NCI-H128 (cell line): ENCODE measurements around the gene CP.
"Not testable (repeated sequence)": the region's sequence is repeated elsewhere in the genome, so short reads cannot be mapped to it uniquely, and the experiment has no call there.

Experiments used
- DNase-seq: peaks from one replicate; lab custom pipeline; 2025; ENCODE audit not compliant: unreplicated experiment; lab: John Stamatoyannopoulos, UW

CP gene

DNA sequence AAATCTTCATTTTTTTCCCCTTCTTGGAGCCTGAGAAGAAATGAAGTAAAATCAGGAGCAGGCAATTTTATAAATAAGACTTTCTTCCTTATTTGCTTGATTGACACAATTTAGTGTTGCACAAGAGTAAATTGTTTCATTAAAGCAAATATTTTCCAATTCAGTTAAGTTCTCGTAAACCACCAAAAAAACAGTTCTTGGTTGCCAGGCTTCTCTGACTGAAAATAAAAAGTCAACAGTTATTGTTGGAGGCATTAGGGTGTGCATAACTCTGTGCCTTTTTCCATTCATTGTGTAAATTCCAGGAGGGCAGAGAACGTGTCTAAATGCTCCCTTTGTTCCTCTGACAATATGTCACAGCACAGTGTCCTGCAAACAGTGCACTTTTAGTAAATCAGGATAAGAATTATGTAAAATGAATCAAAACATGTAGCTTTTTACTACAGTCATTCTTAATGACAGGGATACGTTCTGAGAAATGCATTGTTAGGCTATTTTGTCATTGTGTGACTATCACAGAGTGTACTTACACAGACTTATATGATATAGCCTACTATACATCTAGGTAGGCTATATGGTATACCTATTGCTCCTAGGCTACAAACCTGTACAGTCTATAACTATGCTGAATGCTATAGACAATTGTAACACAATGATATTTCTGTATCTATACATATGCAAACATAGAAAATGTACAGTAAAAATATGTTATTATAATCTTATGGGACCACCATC is at the start of gene CP:
Gene CP, minus strand, starts transcription at position 47 of the 735 bp plus-strand sequence. Its CDS starts 37 bp downstream, at position 10.
- DNase-seq = no peak

DNA sequence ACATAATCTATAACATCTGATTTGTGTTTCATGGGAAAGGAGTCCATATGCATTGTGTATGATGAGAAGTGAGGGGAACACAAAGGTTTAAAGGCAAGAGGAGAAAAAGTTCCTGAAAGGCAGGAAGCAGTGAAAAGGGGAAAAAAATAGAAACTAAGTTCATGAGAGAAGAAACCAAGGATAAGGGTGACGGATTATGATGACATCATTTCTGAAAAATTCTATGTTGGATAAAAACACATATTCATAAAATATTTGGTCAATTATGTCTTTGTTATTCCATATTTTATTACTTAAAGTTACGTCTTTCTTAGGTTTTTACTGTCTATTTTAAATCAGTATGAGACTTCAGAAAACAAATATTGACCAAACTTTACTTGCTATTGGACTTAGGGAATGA is 48.6 kb upstream of the CP start:
- DNase-seq = no peak

DNA sequence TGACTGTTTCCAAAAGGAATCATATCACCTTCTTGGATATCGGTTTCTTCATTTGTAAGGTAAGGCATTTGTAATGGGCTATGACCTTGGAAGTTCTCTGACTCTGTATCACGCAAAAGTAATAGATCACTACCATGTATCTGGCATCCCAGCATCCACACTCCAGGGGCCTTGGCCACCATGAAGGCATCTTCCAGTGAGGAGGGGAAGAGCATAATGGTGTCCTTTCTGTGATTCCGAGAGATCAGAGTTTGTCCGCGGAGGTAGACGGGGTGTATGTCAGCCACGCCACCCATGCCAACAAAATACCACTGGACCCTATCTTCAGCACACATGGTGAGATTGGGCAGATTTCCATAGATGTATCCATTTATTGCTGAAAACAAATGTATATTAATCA is 48.1 kb upstream of the CP start:
- DNase-seq = no peak

DNA sequence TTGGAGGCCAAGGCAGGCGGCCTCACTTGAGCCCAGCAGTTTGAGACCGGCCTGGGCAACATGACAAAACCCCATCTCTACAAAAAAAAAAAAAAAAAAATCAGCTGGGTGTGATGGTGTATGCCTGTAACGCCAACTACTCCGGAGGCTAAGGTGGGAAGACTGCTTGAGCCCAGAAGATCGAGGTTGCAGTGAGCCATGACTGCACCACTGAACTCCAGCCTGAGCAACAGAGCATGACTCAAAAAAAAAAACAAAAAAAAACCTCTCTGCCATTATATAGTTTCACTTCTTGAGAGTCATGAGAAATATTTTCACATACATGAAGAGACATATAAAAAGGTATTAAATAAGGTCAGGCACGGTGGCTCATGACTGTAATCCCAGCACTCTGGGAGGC is 45.9 kb upstream of the CP start:
- DNase-seq = no peak

DNA sequence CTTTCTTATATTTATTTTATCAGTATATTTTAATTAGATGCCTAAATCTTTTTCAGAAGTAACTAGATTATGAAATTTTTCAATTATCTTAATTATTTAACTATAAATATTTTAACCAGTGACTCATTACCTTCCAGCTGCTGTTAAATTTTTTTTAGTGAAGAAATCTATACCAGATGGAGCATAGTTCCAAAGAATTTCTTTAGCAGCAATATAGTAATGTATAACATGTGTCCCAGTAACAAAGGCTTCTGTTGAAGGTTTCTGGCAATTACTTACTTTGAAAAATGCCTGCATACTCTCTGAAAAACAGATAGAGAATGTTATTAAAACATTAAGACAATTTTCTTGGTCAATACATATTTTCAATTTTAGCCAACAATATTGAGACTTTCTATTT is 45.1 kb upstream of the CP start:
- no peak for DNase-seq

DNA sequence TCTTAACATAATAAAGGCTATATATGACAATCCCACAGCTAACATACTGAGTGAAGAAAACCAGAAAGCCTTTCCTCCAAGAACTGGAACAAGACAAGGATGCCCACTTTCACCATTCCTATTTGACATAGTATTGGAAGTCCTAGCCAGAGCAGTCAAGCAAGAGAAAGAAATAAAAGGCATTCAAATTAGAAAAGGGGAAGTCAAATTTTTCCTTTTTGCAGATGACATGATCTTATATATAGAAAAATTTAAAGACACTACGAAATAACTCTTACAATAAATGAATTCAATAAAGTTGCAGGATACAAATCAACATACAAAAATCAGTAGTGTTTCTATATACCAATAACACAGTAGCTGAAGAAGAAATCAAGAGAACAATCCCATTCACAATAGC is 42.2 kb upstream of the CP start:
- no peak for DNase-seq

DNA sequence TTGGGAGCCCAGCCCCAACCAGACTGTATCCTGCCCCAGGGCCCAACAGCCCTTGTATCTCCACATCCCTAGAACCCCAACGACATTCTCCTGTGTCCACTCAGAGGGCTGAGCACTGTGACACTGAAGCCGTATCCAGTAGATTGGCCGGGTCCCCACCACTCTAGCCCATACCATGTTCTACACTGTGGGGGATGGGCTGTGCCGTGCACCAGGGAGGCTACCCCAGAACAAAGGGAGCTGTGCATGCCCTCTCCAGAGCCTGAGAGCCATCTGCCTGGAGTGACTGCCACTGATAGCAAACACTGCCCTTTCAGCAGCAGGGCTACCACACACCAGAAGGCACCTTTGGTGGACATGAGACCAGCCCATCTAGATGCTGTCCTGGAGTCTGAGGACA is 37.1 kb upstream of the CP start:
- no peak for DNase-seq

DNA sequence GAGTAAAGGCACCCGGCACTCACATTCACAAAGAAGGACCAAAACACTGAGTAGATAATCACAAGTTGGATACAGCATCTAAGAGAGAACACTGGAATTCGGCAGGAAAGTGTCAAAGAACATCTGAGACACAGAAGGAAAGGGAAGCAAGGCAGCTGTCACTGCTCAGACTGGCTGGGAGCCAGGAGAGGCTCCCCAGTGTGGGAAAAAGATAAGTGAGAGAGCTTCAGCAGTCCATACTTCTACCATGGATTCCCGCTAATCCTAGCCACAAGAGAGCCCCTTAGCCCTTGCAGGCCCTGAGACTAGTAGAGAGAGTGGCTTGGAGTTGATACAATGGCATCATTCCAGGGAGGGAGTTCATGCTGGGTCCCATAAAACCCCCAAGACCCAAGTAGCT is 36.7 kb upstream of the CP start:
- no peak for DNase-seq

DNA sequence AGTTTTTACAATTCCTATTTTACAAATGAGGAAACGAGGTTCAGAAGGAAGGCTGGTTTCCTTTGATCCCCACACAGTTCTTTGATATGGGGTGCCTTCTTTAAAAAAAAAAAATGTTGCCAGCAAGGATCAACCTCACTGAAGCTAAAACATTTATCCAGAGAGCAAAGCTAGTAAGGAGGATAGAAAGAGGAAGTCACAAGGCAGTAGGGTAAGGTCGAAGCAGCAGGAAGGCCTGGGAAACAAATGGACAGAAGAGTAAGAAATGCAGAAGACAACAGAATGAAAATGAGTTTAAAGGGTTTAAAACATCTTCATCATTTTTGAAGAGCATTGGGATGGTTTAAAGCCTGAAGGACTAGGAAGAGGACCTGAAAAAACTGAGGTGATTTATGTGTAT is 30.6 kb upstream of the CP start:
- DNase-seq = no peak

DNA sequence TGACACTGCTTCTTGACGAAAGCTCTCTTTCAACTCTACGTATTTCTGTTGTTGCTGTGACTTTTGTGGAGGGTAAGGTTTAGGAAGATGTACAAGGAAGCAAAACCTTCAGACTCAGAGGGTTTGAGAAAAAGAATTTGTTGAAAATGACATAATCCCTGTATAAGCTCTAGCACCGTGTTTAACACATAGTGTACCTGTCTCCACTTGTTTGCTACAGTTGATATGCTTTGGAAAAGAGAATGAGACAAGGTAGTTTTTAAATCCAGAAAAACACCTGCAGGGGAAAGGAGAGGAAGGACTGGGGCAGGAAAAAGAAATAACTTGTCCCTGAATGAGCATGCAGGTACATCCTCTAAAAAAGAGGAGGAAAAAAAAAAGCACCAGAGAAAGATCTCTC is 29.6 kb upstream of the CP start:
- no peak for DNase-seq

DNA sequence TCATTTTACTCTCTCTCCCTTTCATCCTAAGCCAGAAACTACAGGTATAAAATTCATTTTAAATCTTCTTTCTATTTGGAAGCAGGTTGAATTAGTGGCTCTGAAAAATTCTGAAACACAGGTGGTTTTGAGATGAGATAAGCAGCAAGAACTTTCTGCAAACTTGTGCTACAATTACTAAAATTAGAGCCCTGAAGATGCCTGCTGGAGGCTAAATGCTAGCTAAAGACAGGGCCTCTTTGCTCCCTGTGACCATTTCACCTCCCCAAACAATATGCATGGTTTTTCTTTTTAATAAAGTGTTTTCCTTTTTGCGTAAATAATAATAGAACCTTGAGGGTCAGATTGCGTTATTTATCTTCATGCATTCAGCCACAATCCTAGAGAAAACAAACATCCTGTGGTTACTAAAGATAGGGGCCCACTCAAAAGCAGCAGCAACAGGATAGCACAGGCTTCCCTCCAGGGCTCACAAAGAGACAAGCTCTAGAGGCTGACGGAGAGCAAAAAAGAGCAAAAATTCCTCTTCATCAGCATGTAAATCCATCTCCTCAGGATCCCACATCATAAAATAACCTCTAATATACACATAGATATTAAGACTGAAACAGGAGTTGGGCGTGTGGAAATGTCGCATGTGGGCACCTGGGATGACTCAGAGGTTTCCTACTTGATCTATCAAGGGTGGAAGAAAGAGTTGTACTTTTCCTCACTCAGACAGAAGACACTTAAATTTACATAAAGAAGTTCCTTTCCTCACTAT is 26.5 kb upstream of the CP start:
- DNase-seq = no peak

DNA sequence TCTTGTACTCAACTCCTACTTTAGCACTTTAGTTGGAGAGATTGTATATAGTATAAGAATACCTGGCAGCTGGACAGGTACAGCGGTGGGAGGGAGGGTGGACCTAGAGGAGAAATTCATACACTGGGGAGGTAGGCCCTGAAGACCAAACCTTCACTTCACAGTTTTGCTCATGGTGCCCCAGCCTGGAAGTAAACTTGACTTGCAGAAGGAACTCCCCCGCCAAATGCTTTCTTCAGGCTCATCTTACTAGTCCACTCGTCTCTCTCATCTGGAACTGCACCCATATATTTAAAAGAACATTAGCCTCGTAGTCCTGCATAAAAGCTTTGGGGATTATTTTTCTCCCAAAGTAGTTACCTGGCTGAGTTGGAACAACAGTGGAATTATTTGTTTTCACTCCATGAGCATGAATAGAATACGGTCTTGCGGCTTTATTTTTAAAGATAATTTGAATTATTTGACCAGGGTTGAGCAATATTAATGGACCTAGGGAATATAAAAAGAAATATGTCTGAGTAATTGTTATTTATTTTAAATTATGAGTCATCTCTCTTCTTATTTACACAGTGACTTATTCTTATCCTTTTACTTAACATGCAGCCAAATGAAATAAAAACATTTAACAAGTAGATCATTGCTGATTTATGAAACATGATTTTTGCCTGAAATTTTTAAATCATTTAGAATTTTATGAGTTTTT is 25.5 kb upstream of the CP start:
- DNase-seq = no peak

DNA sequence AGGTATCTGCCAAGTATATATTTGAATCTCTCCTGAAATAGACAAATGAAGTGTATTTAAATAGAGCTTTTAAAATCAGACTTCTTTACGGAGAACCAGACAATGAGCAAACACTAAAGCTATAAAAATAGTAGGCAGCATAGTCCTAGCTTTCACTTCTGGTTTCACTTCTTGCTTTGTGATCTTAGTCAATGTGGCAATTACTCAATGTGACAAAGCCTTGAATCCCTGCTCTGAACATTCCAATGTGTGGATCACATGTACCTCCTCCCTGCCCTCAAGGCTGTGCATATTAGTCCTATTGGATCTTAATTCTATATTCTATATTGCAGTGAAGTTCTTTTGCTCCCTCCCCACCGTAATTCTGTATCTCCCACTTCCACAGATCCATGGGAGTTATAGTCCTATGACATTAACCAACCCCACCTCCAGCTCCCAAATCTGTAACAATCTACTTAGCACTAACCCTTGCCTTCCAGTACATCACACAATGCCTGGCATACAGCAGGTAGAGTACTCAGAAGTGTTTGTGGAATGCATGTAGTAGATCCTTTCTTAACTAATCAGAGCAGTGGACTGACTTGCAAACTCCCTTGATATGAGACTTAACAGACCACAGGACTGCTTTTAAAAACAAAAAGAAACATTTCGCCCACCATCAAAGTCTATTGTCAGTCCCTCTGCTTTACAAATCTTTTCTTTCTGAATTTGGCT is 24.3 kb upstream of the CP start:
- DNase-seq = no peak

DNA sequence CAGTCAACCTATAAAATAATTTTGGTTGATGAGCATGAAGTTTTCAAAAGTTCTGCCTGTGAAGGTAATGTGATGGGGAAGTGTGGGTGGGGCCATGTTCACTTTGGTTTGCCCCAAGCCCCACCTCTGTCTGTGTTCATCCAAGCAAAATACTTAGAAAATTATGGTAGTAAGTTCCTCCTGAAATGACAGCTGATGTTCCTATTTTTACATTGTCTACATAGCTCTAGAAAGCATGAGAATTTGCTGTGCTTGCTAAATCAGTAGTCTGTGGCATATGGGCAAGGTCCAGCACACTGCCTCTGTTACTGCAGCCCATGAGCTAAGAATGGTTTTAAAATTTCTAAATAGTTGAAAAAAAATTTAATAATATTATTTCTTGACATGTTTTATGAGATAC is 21.9 kb upstream of the CP start:
- no peak for DNase-seq

DNA sequence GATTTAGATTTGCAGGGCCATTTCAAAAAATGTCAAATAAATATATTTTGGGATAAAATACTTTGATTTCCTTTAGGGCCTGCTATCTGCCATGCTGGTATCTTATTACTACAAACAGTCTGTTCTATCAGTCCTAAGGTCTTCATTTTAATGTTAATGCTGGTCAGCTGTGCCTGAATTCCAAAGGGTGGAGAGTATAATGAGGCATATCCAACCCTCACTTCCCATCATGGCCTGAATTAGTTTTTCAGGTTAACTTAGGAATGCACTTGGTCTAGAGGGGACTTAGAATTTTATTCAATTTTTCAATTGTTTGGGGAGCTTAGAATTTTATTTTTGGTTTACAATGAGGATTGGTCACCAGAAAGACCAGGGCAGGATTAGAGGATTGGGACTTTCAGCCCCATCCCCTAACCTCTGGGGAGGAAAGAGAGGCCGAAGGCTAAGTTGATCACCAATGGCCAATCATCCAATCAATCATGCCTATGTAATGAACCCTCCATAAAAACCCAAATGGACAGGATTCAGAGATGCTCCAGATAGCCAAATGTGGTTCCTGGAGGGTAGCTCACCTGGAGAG is 17.8 kb upstream of the CP start:
- no peak for DNase-seq

DNA sequence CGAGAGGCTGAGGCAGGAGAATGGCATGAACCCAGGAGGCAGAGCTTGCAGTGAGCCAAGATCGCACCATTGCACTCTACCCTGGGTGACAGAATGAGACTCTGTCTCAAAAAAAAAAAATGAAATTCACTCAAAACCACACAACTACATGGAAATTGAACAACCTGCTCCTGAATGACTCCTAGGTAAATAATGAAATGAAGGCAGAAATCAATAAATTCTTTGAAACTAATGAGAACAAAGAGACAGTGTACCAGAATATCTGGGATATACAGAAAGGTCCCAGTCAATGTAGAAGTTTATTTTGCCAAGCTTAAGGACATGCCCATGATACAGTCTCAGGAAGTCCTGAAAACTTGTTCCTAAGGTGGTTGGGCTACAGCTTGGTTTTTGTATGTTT is 16.6 kb upstream of the CP start:
- not testable (repeated sequence) for DNase-seq

DNA sequence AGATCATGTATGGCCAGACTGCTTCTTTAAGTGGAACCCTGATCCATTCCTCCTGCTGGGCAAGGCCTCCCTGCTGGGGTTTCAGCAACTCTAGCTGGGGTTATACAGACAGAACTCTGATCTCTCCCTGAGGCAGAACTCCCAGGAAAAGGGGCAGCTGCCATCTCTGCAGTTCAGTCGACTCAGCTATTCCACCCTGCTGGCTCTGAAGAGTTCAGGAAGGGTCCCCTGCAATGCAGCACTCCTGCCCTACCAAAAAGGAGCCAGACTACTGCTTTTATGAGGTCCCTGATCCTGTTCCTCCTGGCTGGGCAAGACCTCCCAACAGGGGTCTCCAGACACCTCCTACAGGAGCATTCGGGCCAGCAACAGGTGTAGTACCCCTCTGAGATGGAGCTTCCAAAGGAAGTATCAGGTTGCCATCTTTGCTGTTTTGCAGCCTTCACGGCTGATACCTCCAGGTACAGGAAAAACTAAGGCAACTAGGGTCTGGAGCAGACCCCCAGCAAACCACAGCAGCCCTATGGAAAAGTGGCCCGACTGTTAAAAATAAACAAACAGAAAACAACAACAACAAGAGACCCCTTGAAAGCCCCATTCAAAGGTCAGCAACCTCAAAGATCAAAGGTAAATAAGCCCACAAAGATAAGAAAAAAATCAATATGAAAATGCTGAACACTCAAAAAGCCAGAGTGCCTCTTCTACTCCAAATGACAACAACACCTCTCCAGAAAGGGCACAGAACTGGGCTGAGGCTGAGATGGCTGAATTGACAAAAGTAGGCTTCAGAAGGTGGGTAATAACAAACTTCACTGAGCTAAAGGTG is 14.2 kb upstream of the CP start:
- no peak for DNase-seq

DNA sequence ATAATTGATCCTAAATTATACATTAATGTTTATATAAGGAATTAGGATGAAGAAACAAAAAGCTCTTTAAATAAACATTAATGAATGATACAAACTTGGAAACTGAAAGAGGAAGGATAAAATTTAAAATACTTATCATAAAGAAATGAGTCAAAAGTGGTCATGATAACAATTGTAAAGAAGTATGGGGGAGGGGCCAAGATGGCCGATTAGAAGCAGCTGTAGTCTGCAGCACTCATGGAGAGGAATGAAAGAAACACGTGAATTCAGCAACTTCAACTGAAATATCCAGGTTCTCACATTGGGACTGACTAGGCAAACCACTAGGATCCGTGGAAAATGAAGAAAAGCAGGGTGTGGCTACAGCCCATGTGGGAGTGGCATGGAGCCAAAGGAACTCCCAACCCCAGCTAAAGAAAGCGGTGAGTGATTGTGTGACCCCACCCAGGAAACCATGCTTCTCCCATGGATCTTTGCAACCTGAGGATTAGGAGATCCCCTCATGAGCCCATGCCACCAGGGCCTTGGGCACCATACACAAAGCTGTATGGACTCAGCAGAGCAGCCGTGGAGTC is 13.1 kb upstream of the CP start:
- DNase-seq = no peak

DNA sequence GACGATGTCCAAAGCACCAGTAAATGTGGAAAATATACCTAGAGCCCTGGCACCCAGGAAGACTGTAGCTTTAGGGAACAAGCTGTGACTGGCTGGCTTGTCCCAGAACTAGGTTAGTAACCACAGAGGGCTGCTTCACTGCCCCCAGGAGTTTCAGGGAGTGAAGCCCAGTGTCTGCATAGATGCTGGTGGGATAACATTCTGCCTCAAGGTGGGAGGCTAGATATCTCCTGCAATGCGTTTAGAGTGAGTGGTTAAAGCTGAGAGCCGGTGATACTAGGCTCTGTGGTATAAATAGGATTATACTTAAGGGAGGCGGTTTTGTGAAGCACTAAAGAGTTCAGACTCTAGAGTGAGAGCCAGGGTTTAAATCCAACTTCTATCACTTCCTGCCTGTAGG is 11.7 kb upstream of the CP start:
- DNase-seq = no peak

DNA sequence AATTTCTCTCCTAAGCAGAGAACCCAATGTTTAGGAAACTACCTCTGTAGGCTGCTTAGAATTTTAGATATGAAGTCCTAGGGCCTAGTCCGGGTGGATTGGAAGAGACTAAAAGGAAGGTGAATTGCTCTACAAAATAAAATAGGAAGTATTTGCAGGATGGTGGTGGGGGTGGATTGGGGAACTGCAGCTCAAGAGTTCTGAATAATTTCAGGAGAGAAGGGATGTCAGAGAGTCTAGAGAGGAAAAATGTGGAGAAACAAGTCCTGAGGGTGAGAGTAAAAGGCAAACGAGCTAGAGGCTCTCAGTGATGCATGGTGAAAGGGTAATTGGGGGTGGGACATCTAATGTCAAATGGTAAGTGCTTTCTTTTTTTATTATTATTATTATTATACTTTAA is 10.2 kb upstream of the CP start:
- DNase-seq = no peak
